Measurements from ENCODE around the gene SERTAD4.

SERTAD4 gene

DNA sequence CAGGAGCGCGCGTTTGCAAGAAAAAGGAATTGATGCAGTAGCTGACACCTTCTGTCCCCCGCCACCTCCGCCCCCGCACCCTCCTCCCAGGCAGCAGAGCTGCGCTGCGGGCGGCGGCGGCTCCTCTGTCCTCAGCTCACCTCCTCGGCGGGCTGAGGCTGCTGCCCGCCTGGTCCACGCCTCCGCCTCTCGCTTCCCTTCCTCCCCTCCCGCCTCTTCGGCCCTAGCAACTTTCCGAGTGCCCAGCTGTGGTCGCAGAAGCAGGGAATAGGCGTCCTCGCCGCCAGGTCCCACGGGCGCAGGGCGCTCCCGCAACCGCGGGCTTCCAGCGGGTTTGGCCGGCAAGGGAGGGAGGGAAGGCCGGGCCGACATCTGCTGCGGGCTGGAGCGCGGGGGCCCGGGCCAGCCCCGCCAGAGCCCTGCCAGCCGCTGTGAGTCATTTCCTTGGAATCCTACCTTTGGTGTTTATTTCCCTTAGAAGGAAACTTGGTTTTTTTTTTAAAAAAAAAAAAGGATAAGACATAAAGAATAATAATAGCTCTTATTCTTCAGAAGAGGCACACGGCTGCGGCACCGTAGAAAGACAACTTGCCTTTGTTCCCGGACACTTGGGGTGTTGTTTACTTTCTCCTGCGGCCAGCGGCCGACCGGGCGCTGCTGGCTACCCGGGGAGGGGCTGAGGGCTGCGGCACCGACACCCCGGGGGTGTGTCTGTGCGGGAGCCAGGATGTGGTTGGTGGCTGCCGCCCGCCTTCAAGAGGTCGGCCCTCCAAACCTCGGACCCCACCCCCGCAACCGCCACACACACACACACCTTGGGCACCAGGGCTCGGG is 1.1 kb downstream of the SERTAD4 start:
- DNase-seq: no peak

- no peak for DNase-seq
These were observed 1.7 kb downstream of the SERTAD4 start for GRCh38 chr1:210234329-210234757.

DNA sequence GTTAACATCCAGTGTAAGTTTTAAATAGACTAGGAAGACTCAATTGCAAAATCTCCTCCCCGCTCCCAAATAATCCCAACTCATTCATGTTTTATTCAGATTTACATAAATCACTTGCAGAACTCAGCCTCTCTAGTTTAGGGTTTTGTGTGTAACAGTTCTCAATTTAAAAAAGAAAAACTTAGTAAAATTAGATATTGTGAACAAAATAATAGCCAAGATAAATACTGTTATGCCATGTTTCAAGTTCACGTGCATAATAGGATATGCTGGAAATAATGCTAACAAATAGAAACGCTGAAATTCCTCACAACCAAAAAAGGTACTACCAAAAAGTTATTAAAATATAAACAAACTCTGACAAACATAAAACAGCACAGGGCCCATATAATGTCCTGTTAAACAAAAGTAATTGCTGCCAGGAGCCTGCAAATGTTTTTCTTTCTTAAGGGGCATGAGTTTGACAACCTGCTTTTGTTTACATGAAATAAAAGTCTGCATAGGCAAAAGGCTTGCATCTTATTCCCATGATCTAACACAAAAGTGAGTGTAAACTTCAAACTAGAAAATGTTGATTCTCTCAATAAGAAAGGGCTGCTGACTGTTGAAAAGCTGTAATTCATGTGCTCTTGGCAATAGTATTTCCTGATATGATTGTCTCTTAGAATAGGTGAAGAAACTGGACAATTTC is 2.9 kb downstream of the SERTAD4 start:
- no peak for DNase-seq

DNA sequence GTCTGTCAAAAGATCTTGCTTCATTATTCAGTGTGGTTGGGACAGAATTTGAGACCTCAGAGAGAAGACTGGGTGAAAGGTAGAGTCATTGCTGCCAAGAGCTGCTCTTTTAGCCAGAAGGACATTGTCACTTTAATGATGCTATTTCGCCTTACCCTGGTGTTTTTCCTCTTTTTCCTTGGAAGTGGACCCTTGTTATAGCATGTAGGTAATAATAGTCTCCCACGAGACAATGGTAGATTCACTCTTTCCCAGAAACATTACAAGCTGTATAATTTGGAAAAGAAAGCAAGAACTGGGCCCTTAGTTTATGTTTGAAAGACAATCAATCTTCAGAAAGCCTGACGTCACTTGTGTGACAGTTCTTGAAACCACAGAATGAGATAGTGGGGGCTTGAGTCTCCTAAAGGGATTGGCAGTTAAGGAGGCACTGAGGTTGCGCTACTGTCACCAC is 3.8 kb downstream of the SERTAD4 start:
- no peak for DNase-seq

DNA sequence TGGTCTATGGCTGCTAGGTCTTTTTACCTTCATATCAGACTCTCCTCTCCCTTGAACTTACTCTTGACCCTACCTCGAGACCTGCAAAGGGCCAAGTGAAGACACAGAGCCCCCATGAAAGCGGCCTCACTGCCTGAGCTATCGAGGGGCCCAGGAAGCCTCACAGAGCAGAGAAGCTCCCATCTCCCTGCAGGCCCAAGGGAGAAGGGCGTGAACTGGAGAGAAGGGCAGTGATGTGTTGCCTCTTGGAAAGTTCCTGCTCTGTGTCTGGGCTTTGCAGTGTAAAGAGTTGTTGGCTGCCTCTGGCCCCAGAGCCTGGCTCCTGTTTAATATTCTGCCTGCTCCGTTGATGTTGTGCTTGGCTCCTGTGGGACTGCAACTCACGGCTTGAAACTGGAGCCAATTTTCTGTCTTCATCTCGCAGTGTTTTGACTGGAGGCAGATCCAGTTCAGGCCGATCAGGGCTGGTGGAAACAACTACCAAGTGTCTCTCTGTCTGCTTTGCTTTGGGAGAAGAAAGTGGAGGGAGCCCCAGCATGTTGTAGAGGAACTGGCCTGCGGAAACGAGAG is 4.3 kb downstream of the SERTAD4 start:
- no peak for DNase-seq

DNA sequence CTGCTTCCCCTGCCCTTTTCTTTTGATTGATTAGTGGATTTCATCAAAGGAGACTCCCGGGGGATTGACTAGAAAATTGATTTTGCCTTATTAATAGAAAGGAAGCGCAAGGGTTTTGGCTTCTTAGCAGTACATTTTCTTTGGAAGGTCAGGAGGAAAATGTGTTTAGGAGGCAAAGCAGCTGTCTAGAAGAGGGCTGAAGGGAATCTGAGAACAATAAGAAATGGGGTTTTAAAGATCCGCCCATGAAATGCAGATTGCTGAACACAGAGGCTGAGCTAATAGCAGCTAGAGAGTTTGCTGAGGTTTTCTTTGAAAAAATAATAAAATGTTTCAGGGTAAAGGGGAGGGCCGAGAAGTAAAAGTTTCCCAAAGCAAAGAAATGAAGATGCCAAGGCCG is 4.9 kb downstream of the SERTAD4 start:
- no peak for DNase-seq

- DNase-seq: no peak
These were observed 5.4 kb downstream of the SERTAD4 start for GRCh38 chr1:210237981-210238380.

DNA sequence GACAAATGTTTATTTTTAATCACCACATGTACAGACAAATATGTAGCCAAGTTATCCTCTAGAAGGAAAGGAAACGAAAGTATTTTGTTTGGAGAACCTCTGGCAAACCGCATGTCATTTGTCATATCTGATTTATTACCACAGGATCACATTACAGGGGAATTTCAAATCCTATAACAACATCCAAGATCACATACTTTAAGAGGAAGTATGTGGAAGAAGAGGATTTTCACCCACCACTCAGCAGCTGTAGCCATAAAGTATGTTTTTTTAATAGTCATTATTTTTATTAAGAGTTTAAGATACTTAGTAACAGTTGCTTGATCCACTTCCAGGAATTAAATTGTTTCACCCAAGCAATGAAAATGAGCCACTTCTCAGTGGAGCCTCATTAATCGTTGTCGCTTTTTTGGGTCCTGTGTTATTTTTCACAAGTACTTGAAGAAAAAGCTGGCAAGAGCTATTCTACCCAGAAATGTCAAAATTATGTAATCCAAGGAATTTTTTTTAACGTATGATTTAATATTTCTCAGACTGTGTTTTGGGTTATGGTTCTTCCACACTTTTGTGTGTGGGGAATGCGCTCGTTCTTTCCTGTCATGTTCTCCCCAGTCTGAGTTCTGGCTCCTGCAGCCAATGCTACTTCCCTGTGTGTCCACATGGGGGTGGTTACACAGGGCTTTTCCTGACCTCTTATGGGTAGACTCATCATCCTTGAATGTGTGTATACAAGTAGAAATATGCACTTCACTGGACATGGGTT is 6.9 kb downstream of the SERTAD4 start:
- DNase-seq: no peak

GRCh38 chr1:210241121-210241520 is 8.5 kb downstream of the SERTAD4 start:
- no peak for DNase-seq

DNA sequence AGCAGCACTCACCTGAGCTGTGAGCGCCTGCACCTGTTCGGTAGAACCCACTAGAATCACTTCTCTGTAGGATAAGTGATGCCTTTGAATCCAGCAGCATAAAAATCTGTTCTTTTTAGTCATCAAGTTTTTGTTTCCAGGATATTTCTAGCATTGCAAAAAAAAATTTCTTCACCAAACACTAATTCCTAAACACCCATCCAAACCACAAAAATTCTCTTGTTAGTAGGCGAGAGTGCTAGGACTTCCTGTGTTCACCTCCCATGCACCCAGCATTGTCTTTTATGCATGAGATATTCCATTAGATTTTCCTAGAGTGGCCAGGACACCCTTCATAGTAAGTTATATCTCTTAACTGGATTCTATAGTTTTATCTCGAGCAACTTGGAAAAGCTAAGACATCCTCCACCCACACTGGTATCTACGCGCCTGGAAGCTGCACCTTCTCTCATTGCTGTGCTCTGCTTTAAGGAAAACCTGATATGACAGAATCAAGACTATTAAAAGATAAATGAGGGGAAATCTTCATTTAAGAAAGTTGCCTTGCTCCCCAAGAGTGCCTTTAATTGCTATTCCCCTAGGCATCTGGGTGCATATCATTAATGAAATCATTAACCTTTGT is 12.3 kb downstream of the SERTAD4 start:
- no peak for DNase-seq

- no peak for DNase-seq
These were observed 13.9 kb downstream of the SERTAD4 start for GRCh38 chr1:210246447-210246846.

GRCh38 chr1:210248341-210248740 is 15.7 kb downstream of the SERTAD4 start:
- no peak for DNase-seq

DNA sequence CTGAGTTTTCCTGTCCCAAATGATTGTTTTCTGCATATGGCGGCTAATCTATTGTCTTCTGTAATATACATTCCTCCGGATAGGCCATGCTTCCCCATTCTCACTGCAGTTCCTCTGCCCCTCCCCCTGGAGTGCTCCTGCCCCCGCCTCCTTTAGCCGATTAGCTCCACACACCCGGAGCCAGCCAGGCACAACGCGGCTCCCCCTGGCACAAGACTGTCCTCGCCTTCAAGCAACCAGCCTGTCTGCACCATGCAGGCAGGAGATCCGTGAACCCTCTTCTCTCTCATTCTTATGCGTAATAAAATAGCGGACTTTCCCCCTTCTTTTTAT is 18.0 kb downstream of the SERTAD4 start:
- no peak for DNase-seq

- no peak for DNase-seq
These were observed 18.5 kb downstream of the SERTAD4 start for GRCh38 chr1:210250998-210251679.

DNA sequence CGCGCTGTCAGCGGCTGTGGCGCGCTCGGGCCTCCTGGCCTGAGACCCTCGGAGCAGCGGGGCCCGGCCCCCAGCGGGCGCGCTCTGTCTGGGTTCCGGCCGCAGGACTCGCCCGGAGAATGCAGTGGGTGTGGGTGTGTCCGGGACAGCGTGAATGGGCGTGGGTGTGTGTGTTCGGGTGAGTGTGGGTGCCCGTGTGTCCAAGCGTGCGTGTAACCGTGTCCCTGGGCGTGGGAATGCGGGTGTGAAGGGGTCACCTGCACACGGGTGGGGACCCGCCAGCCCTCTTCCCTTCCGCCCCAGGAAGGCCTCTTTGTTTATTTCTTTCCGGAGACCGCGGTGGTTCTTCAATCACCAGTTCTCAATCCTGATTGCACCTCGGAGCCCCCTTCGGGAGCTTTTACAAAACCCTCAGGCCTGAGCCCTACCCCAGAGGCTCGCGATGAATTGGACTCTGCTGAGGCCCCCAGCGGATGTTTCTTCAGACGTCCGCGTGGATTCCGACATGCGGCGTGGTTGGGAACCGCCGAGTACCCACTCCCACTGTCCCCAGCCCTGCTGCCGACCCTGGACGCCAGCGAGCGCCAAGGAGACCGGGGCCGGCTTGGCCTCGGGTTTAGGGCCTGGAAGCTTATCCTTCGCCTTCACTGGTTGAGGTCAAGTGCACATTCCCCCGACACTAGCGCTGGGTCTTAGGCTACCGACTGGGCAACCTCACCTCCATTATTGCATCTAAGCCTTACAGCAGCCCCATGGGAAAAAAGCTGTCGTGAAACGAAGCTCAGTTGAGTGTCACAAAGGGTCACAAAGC is 19.3 kb downstream of the SERTAD4 start:
- no peak for DNase-seq

DNA sequence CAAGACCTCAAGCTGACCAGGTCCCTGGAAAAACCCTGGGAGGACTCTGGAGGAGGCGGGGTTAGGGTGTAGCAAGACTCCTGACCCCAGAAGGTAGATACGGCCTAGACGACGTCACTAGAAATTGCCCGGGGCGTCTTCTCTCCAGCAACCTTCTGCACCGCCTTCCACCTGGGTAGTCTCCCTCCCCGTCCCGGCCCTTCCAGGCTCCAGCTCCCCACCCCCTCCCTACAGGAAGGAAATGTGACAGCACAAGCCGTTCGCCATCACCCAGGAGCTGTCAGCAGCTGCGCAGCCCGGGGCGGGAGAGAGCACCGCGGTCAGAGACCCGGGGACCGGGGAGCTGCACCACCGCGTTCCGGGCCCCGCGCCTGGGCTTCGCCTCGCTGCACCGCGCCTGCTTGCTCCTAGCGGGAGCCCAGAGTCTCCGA is 20.0 kb downstream of the SERTAD4 start:
- DNase-seq: no peak

DNA sequence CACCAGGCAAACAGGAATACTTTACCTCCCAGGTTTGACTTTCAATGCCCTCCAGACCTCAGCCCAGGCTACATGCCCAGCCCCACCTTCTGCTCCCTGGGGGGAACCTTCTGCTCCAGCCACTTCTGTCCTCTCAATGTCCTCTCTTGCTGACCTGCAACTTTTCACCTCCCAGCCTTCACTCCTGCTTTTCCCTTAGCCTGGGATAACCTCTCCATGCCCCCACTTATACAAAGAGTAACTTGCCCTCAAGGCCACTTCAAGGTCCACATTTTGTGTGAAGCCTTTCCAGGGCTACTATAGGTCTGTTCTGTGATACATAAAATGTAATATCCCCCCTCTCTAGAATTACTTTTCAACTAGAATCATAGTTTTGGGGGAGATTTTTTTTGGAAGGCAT is 21.7 kb downstream of the SERTAD4 start:
- DNase-seq: no peak

- DNase-seq: no peak
These were observed 25.3 kb downstream of the SERTAD4 start for GRCh38 chr1:210257698-210258529.

DNA sequence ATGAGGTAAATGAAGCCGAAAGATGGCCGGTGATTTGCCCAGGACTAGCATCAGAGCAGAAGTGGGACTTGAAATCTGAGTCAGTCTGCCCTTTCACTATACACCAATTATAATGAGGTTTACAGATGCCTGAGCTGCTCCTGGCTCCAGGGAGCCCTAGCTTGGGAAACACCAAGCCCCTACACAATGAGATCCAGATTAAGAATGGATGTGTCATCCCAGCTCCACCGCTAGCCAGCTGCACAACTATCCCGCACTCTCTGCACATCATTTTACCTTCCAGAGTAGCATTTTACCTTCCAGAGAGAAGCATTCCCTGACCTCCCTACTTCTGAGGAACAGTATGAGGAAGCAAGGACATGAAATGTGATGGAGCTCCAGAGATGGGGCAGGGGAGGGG is 27.0 kb downstream of the SERTAD4 start:
- no peak for DNase-seq

DNA sequence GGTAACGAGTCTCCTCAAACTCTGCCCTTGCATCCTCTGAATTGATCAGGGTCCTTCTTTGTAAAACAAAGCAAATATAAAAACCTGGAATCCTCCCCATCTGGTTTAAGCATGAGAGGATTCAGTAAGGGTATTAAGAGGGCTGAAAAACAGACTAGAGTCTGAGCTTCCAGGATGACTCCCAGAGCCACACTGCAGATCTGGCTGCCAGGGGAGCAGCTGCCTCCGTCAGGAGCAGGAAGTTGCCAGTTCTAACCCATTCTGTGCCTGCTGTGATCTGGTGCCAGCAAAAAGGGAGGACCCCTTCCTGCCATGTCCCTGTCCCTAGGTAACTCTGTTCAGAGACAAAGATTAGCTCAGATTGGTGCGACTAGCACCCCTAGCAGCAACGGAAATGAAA is 27.5 kb downstream of the SERTAD4 start:
- no peak for DNase-seq
